AG10803 (cell line): ENCODE data around the gene B4GALNT4.
"Not testable (repeated sequence)": the region's sequence is repeated elsewhere in the genome, so short reads cannot be mapped to it uniquely, and the experiment has no call there.

ENCODE experiments used
- DNase-seq: peaks from one replicate; pipeline ENCODE4 v3.0.0; 2010; ENCODE audit warnings: low read depth
- H3K4me3 ChIP-seq: 2 replicates; pipeline ENCODE4 v1.5.1; 2011; ENCODE audit warnings: mild to moderate bottlenecking, low read length, control low read depth
- TF ChIP-seq, protein P1 (sequence below): conservative IDR thresholded peaks from 2 replicates; pipeline ENCODE4 v1.5.1; 2011; ENCODE audit warnings: mild to moderate bottlenecking, low read length, control low read depth, inconsistent platforms

The B4GALNT4 gene

GRCh38 chr11:337711-338110 is 31.6 kb upstream of the B4GALNT4 start:
- no peak for DNase-seq
- TF ChIP-seq, protein P1, sequence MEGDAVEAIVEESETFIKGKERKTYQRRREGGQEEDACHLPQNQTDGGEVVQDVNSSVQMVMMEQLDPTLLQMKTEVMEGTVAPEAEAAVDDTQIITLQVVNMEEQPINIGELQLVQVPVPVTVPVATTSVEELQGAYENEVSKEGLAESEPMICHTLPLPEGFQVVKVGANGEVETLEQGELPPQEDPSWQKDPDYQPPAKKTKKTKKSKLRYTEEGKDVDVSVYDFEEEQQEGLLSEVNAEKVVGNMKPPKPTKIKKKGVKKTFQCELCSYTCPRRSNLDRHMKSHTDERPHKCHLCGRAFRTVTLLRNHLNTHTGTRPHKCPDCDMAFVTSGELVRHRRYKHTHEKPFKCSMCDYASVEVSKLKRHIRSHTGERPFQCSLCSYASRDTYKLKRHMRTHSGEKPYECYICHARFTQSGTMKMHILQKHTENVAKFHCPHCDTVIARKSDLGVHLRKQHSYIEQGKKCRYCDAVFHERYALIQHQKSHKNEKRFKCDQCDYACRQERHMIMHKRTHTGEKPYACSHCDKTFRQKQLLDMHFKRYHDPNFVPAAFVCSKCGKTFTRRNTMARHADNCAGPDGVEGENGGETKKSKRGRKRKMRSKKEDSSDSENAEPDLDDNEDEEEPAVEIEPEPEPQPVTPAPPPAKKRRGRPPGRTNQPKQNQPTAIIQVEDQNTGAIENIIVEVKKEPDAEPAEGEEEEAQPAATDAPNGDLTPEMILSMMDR: no peak
- no peak overlapping the region for H3K4me3 ChIP-seq

DNA sequence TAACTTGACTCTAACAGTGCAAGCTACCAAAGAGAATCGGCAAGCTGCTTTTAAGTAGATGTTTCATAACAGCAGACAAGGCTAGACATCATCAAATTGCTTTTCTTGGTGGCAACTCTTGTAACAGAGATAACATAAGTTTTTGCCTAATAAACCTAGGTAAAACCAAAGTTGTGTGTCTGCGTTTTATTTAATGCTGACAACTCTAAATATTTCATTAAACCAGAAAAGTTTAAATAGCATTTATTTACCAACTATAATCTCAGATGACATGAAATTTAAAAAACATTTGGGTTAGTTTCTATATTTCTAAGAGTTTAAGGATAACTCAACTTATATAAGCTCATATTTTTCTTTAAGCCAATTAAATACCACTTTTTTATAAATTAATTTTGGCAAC is 29.3 kb upstream of the B4GALNT4 start:
- TF ChIP-seq, protein P1: no peak
- no peak overlapping the region for H3K4me3 ChIP-seq
- no peak for DNase-seq

- TF ChIP-seq, protein P1: no peak
- no peak for DNase-seq
- H3K4me3 ChIP-seq: no peak overlapping the region
Observed at GRCh38 chr11:340539-341512, 28.5 kb upstream of the B4GALNT4 start.

GRCh38 chr11:342328-342727 is 27.0 kb upstream of the B4GALNT4 start:
- TF ChIP-seq, protein P1: no peak
- no peak for DNase-seq
- H3K4me3 ChIP-seq: no peak overlapping the region

- TF ChIP-seq, protein P1: no peak
- no peak for DNase-seq
Observed at GRCh38 chr11:344836-345578, 24.3 kb upstream of the B4GALNT4 start.

GRCh38 chr11:346529-346928 is 22.8 kb upstream of the B4GALNT4 start:
- DNase-seq: no peak
- TF ChIP-seq, protein P1: no peak

More at GRCh38 chr11:344836-345578, 24.3 kb upstream of the B4GALNT4 start:
- H3K4me3 ChIP-seq: no peak overlapping the region

DNA sequence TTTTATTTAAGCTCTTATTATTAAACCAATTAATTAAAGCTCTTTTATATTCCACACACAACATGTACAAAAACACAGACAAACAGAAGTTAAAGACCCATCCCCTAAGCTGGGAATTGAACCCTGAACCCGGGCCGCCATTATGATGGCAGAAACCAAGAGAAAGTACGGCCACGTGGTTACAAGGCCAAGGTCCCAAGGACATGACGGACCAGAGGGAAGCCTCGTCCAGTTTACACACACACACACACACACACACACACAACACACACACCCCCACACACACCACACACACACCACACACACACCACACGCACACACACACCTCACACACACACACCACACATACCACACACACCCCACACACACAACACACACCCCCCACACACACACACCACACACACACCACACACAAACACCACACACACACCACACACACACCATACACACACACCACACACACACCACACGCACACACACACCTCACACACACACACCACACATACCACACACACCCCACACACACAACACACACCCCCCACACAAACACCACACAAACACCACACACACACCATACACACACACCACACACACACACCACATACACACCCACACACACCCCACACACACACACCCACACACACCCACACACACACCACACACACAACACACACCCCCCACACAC is 19.9 kb upstream of the B4GALNT4 start:
- not testable (repeated sequence) for DNase-seq, H3K4me3 ChIP-seq

More at GRCh38 chr11:346529-346928, 22.8 kb upstream of the B4GALNT4 start:
- H3K4me3 ChIP-seq: no peak overlapping the region

DNA sequence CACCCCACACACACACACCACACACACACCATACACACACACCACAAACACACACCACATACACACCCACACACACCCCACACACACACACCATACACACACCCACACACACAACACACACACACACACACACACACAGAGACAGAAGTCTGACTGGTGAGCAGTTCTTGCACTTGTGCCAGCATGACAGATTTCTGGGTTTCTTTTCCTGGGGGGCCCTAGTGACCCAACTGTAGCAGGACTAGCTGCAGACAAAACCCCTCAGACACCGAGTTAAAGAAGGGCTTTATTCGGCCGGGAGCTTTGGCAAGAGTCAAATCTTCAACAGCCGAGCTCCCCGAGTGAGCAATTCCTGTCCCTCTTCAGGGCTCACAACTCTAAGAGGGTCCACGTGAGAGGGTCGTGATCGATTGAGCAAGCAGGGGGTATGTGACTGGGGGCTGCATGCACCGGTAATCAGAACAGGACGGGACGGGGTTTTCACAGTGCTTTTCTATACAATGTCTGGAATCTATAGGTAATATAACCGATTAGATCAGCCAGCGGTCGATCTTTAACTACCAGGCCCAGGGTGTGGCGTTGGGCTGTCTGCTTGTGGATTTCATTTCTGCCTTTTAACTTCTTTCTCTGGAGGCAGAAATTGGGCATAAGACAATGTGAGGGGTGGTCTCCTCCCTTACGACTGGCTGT is 19.1 kb upstream of the B4GALNT4 start:
- H3K4me3 ChIP-seq, DNase-seq: not testable (repeated sequence)
